ENCODE data around the gene PTPRT.

DNA sequence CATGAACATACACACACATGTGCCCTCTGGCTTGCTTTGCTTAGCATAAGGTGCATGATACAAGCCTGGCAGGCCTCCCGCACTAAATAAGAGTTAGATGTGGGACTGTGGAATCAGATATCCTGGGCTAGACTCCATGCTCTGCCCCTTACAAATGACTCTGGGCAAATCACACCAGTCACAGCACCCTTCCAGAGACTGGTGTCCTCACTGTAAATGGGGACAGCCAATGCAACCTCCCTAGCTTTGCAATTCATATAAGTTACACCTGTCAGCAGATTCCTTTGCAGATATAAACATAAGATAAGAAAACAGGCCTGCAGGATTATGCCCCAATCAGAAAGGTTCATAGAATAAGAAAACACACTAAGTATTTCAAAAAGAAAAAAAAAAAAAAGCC is 174.1 kb downstream of the PTPRT start:
- TF ChIP-seq ELF4 (IDR thresholded peaks at IDR 0.05) = no peak
- no peak for TF ChIP-seq FOXM1 (IDR thresholded peaks at IDR 0.05; ENCODE audit: borderline replicate concordance)
- no peak for TF ChIP-seq SP1 (IDR thresholded peaks at IDR 0.05)
- TF ChIP-seq NFRKB (IDR thresholded peaks at IDR 0.05) = no peak
- no peak for TF ChIP-seq SUZ12 (IDR thresholded peaks at IDR 0.05)
